NT2/D1 (cell line): ENCODE data around the gene DIS3L2.

ENCODE experiments used
- YY1 ChIP-seq: IDR thresholded peaks from 2 replicates; pipeline ENCODE4 v1.6.1; 2011; ENCODE audit not compliant: insufficient read length, insufficient read depth
- ZNF274 ChIP-seq: IDR thresholded peaks from 2 replicates; pipeline ENCODE4 v1.6.1; 2011; ENCODE audit warnings: mild to moderate bottlenecking, low read depth, low read length

GRCh38 chr2:231928481-231928880, 33.0 kb upstream of the DIS3L2 start:
- TF ChIP-seq YY1 (no peak), ZNF274 (no peak)
